Bone marrow (tissue), 2 donors: ENCODE data around the gene LOXHD1.
A peak's percentile ranks its signal among the peaks of the same experiment; 100 is the strongest.

Experiments used
- DNase-seq, 2 donors: peaks; one replicate each; lab custom pipeline; 2025; lab: John Stamatoyannopoulos, UW

LOXHD1 gene

GRCh38 chr18:46657115-46657955 is at the start of gene LOXHD1:
TSS of gene LOXHD1 (minus strand) at chr18:46657220. CDS start at chr18:46657033, 187 bp downstream.
- DNase-seq = no peak

- DNase-seq = no peak
These were observed 48.5 kb upstream of the LOXHD1 start for GRCh38 chr18:46705521-46705920.

- DNase-seq = no peak
These were observed 47.8 kb upstream of the LOXHD1 start for GRCh38 chr18:46704816-46705215.

- peak in 1 of 2 donors; percentile 5 for DNase-seq
These were observed 47.2 kb upstream of the LOXHD1 start for GRCh38 chr18:46704189-46704588.

GRCh38 chr18:46702471-46702870 is 45.5 kb upstream of the LOXHD1 start:
- no peak for DNase-seq

GRCh38 chr18:46700066-46700824 is 43.2 kb upstream of the LOXHD1 start:
- DNase-seq = no peak

GRCh38 chr18:46696702-46697101 is 39.7 kb upstream of the LOXHD1 start:
- no peak for DNase-seq

- no peak for DNase-seq
These were observed 39.2 kb upstream of the LOXHD1 start for GRCh38 chr18:46696268-46696667.

- DNase-seq = no peak
These were observed 37.0 kb upstream of the LOXHD1 start for GRCh38 chr18:46693996-46694395.

GRCh38 chr18:46688853-46689525 is 32.0 kb upstream of the LOXHD1 start:
- no peak for DNase-seq

- DNase-seq = no peak
These were observed 29.2 kb upstream of the LOXHD1 start for GRCh38 chr18:46686186-46686585.

GRCh38 chr18:46683252-46683651 is 26.2 kb upstream of the LOXHD1 start:
- no peak for DNase-seq

- DNase-seq = no peak
These were observed 24.0 kb upstream of the LOXHD1 start for GRCh38 chr18:46680784-46681695.

- no peak for DNase-seq
These were observed 23.0 kb upstream of the LOXHD1 start for GRCh38 chr18:46679846-46680598.

- DNase-seq = peak in 1 of 2 donors; percentile 30
These were observed 21.9 kb upstream of the LOXHD1 start for GRCh38 chr18:46678785-46679399.

GRCh38 chr18:46678041-46678440 is 21.0 kb upstream of the LOXHD1 start:
- no peak for DNase-seq

GRCh38 chr18:46677611-46678010 is 20.6 kb upstream of the LOXHD1 start:
- no peak for DNase-seq

- DNase-seq = no peak
These were observed 19.3 kb upstream of the LOXHD1 start for GRCh38 chr18:46676182-46676835.

GRCh38 chr18:46675112-46675511 is 18.1 kb upstream of the LOXHD1 start:
- no peak for DNase-seq
